Kidney capillary endothelial cell (primary cell): ENCODE measurements around the gene AP2S1.
"Not testable (repeated sequence)": the region's sequence is repeated elsewhere in the genome, so short reads cannot be mapped to it uniquely, and the experiment has no call there.

ENCODE experiments used
- DNase-seq: peaks from one replicate; pipeline ENCODE4 v3.0.0-alpha.2; 2018; ENCODE audit warnings: low spot score

Gene AP2S1

GRCh38 chr19:46867170-46867569 lies 16.5 kb upstream of the AP2S1 start:
- DNase-seq: no peak

GRCh38 chr19:46866407-46867136 lies 15.9 kb upstream of the AP2S1 start:
- DNase-seq: no peak

GRCh38 chr19:46863818-46864629 lies 13.4 kb upstream of the AP2S1 start:
- no peak for DNase-seq

GRCh38 chr19:46862974-46863632 lies 12.5 kb upstream of the AP2S1 start:
- no peak for DNase-seq

GRCh38 chr19:46862503-46862834 lies 11.8 kb upstream of the AP2S1 start:
- DNase-seq: no peak

- DNase-seq: no peak
Measured at GRCh38 chr19:46861691-46862502, 11.3 kb upstream of the AP2S1 start.

- DNase-seq: no peak
Measured at GRCh38 chr19:46860846-46861690, 10.4 kb upstream of the AP2S1 start, which contains the start of gene ARHGAP35. Gene ARHGAP35 (plus strand): TSS chr19:46860997. CDS start chr19:46918676, 57,679 bp downstream.

- DNase-seq: peak; percentile 97
Measured at GRCh38 chr19:46860125-46860845, 9.6 kb upstream of the AP2S1 start.

GRCh38 chr19:46859637-46860124 lies 9.0 kb upstream of the AP2S1 start:
- no peak for DNase-seq

GRCh38 chr19:46856062-46857022 lies 5.7 kb upstream of the AP2S1 start:
- DNase-seq: peak; percentile 90

GRCh38 chr19:46854698-46855097 lies 4.1 kb upstream of the AP2S1 start:
- not testable (repeated sequence) for DNase-seq

- DNase-seq: no peak
Measured at GRCh38 chr19:46852830-46853229, 2.2 kb upstream of the AP2S1 start.

GRCh38 chr19:46849610-46850009 lies 1.0 kb downstream of the AP2S1 start:
- DNase-seq: no peak

GRCh38 chr19:46848389-46848788 lies 2.3 kb downstream of the AP2S1 start:
- no peak for DNase-seq

- no peak for DNase-seq
Measured at GRCh38 chr19:46847528-46847927, 3.1 kb downstream of the AP2S1 start.

GRCh38 chr19:46845959-46846459 lies 4.6 kb downstream of the AP2S1 start:
- DNase-seq: no peak

GRCh38 chr19:46844067-46844489 lies 6.6 kb downstream of the AP2S1 start:
- DNase-seq: no peak

- no peak for DNase-seq
Measured at GRCh38 chr19:46842791-46843190, 7.9 kb downstream of the AP2S1 start.
